ENCODE data around the gene TMEM263. TPM values are rescaled to one million over a fixed set of nuclear protein-coding genes. Genes with fewer than 3 reads are reported as not detected.
"Not testable (repeated sequence)": the region's sequence is repeated elsewhere in the genome, so short reads cannot be mapped to it uniquely, and the experiment has no call there.

Gene TMEM263
- total and polyA plus RNA-seq, 3 experiments from 2014 or later, result 22.7 to 25.3 (median 24.9) TPM

GRCh38 chr12:106994579-106995220 lies 39.0 kb downstream of the TMEM263 start:
- H3K4me1 Mint-ChIP-seq, result no peaks in the 10 kb centered on the region
- CTCF ChIA-PET, result interaction anchor here (0.8 kb wide), 1 partner anchor 12 kb away, joined by 3 read pairs; no protein-coding TSS in a partner anchor
- Histone ChIP-seq H3K36me3 (ENCODE audit: insufficient read depth, low read length) (peaks cover 10% of the 10 kb centered on the region), H3K4me1 (ENCODE audit: insufficient read depth, low read length) (no peaks in the 10 kb centered on the region), H3K27me3 (ENCODE audit: insufficient read depth, low read length, poor library complexity, severe bottlenecking) (no peaks in the 10 kb centered on the region), H3K27ac (ENCODE audit: low read depth, low read length) (no peak overlapping the region), H3K9me3 (ENCODE audit: low read length) (no peaks in the 10 kb centered on the region), H3K4me3 (ENCODE audit: low read length) (no peak overlapping the region)
- no peak for DNase-seq
- H3K4me3 Mint-ChIP-seq, result no peak overlapping the region
- peaks cover 0 to 3% (median 0%) of the 10 kb centered on the region in 5 donors for H3K9me3 Mint-ChIP-seq
- peaks cover 15 to 44% (median 16%) of the 10 kb centered on the region in 3 donors for H3K36me3 Mint-ChIP-seq
- POLR2A ChIA-PET, result interaction anchor here (0.7 to 1.0 kb wide), 2 partner anchors 8 to 18 kb away, joined by 3 read pairs; no protein-coding TSS in a partner anchor
- peak overlapping the region in 1 of 8 donors; percentile 10 for H3K27ac Mint-ChIP-seq
- no peaks in the 10 kb centered on the region for H3K27me3 Mint-ChIP-seq

GRCh38 chr12:106996102-106996501 lies 40.4 kb downstream of the TMEM263 start:
- H3K27me3 Mint-ChIP-seq; H3K27ac ChIP-seq (ENCODE audit: low read depth, low read length); POLR2A ChIA-PET; DNase-seq; H3K4me1 Mint-ChIP-seq; H3K9me3 Mint-ChIP-seq; H3K4me3 ChIP-seq (ENCODE audit: low read length); H3K4me3 Mint-ChIP-seq; CTCF ChIA-PET; H3K9me3 ChIP-seq (ENCODE audit: low read length); H3K4me1 ChIP-seq (ENCODE audit: insufficient read depth, low read length); H3K27me3 ChIP-seq (ENCODE audit: insufficient read depth, low read length, poor library complexity, severe bottlenecking): not testable (repeated sequence)
- peaks cover 15 to 58% (median 21%) of the 10 kb centered on the region in 3 donors for H3K36me3 Mint-ChIP-seq
- H3K27ac Mint-ChIP-seq, result peak overlapping the region in 1 of 8 donors; percentile 45
- H3K36me3 ChIP-seq (ENCODE audit: insufficient read depth, low read length), result peaks cover 10% of the 10 kb centered on the region

- POLR2A ChIA-PET, result interaction anchor here (1.0 kb wide), 1 partner anchor 96 kb away, joined by 3 read pairs; no protein-coding TSS in a partner anchor
- Histone ChIP-seq H3K9me3 (ENCODE audit: low read length) (no peaks in the 10 kb centered on the region), H3K27me3 (ENCODE audit: insufficient read depth, low read length, poor library complexity, severe bottlenecking) (no peaks in the 10 kb centered on the region), H3K4me1 (ENCODE audit: insufficient read depth, low read length) (no peaks in the 10 kb centered on the region), H3K36me3 (ENCODE audit: insufficient read depth, low read length) (peaks cover 10% of the 10 kb centered on the region), H3K27ac (ENCODE audit: low read depth, low read length) (no peak overlapping the region), H3K4me3 (ENCODE audit: low read length) (no peak overlapping the region)
- Mint-ChIP-seq H3K4me1 (no peaks in the 10 kb centered on the region), H3K9me3 (peaks cover 0 to 3% (median 0%) of the 10 kb centered on the region in 5 donors), H3K4me3 (no peak overlapping the region), H3K27ac (no peak overlapping the region), H3K36me3 (peaks cover 19 to 69% (median 25%) of the 10 kb centered on the region in 3 donors), H3K27me3 (no peaks in the 10 kb centered on the region)
- CTCF ChIA-PET, result interaction anchor here (1.4 kb wide), 1 partner anchor 17 kb away, joined by 4 read pairs; no protein-coding TSS in a partner anchor
- DNase-seq, result no peak
Observed at GRCh38 chr12:106997916-106998315, 42.2 kb downstream of the TMEM263 start.

- peaks cover 0 to 3% (median 0%) of the 10 kb centered on the region in 5 donors for H3K9me3 Mint-ChIP-seq
- H3K27ac ChIP-seq (ENCODE audit: low read depth, low read length), result no peak overlapping the region
- no peak overlapping the region for H3K4me3 Mint-ChIP-seq
- H3K4me1 ChIP-seq (ENCODE audit: insufficient read depth, low read length), result no peaks in the 10 kb centered on the region
- H3K27ac Mint-ChIP-seq, result no peak overlapping the region
- no peaks in the 10 kb centered on the region for H3K27me3 ChIP-seq (ENCODE audit: insufficient read depth, low read length, poor library complexity, severe bottlenecking)
- POLR2A ChIA-PET, result interaction anchor here (0.7 kb wide), 1 partner anchor 293 kb away, joined by 3 read pairs; no protein-coding TSS in a partner anchor
- no peaks in the 10 kb centered on the region for H3K9me3 ChIP-seq (ENCODE audit: low read length)
- H3K36me3 Mint-ChIP-seq, result peaks cover 19 to 68% (median 26%) of the 10 kb centered on the region in 3 donors
- CTCF ChIA-PET, result no interaction called here
- DNase-seq, result no peak
- H3K4me3 ChIP-seq (ENCODE audit: low read length), result no peak overlapping the region
- H3K36me3 ChIP-seq (ENCODE audit: insufficient read depth, low read length), result peaks cover 10% of the 10 kb centered on the region
- no peaks in the 10 kb centered on the region for H3K4me1 Mint-ChIP-seq
- no peaks in the 10 kb centered on the region for H3K27me3 Mint-ChIP-seq
Observed at GRCh38 chr12:106999446-106999845, 43.7 kb downstream of the TMEM263 start.

- H3K36me3 ChIP-seq (ENCODE audit: insufficient read depth, low read length); CTCF ChIA-PET; POLR2A ChIA-PET; H3K9me3 Mint-ChIP-seq; H3K4me1 Mint-ChIP-seq; H3K9me3 ChIP-seq (ENCODE audit: low read length); H3K4me3 ChIP-seq (ENCODE audit: low read length); H3K27me3 Mint-ChIP-seq; H3K4me3 Mint-ChIP-seq; DNase-seq; H3K27me3 ChIP-seq (ENCODE audit: insufficient read depth, low read length, poor library complexity, severe bottlenecking); H3K4me1 ChIP-seq (ENCODE audit: insufficient read depth, low read length); H3K27ac ChIP-seq (ENCODE audit: low read depth, low read length): not testable (repeated sequence)
- H3K27ac Mint-ChIP-seq, result peak overlapping the region in 1 of 8 donors; percentile 50
- H3K36me3 Mint-ChIP-seq, result peaks cover 5 to 44% (median 16%) of the 10 kb centered on the region in 3 donors
Observed at GRCh38 chr12:107002665-107003064, 47.0 kb downstream of the TMEM263 start.

- Histone ChIP-seq H3K27ac (ENCODE audit: low read depth, low read length) (no peak overlapping the region), H3K4me1 (ENCODE audit: insufficient read depth, low read length) (no peaks in the 10 kb centered on the region), H3K36me3 (ENCODE audit: insufficient read depth, low read length) (no peaks in the 10 kb centered on the region), H3K9me3 (ENCODE audit: low read length) (no peaks in the 10 kb centered on the region), H3K4me3 (ENCODE audit: low read length) (no peak overlapping the region), H3K27me3 (ENCODE audit: insufficient read depth, low read length, poor library complexity, severe bottlenecking) (no peaks in the 10 kb centered on the region)
- ChIA-PET CTCF (interaction anchor here (1.1 to 1.2 kb wide), 2 partner anchors 13 to 19 kb away, joined by 3 read pairs; no protein-coding TSS in a partner anchor), POLR2A (no interaction called here)
- Mint-ChIP-seq H3K27ac (no peak overlapping the region), H3K9me3 (no peaks in the 10 kb centered on the region), H3K27me3 (no peaks in the 10 kb centered on the region), H3K36me3 (peaks cover 0 to 19% (median 11%) of the 10 kb centered on the region in 3 donors), H3K4me1 (no peaks in the 10 kb centered on the region), H3K4me3 (no peak overlapping the region)
- no peak for DNase-seq
Observed at GRCh38 chr12:107007411-107007810, 51.7 kb downstream of the TMEM263 start.

GRCh38 chr12:107011519-107011918 lies 55.8 kb downstream of the TMEM263 start:
- POLR2A ChIA-PET, result no interaction called here
- CTCF ChIA-PET, result interaction anchor here (0.9 kb wide), 1 partner anchor 41 kb away, joined by 3 read pairs; no protein-coding TSS in a partner anchor
- Histone ChIP-seq H3K4me3 (ENCODE audit: low read length) (no peak overlapping the region), H3K27me3 (ENCODE audit: insufficient read depth, low read length, poor library complexity, severe bottlenecking) (no peaks in the 10 kb centered on the region), H3K4me1 (ENCODE audit: insufficient read depth, low read length) (no peaks in the 10 kb centered on the region), H3K36me3 (ENCODE audit: insufficient read depth, low read length) (no peaks in the 10 kb centered on the region), H3K27ac (ENCODE audit: low read depth, low read length) (no peak overlapping the region), H3K9me3 (ENCODE audit: low read length) (no peaks in the 10 kb centered on the region)
- H3K36me3 Mint-ChIP-seq, result peaks cover 2 to 19% (median 8%) of the 10 kb centered on the region in 3 donors
- no peak overlapping the region for H3K27ac Mint-ChIP-seq
- H3K9me3 Mint-ChIP-seq, result no peaks in the 10 kb centered on the region
- no peak for DNase-seq
- peaks cover 0 to 4% (median 2%) of the 10 kb centered on the region in 3 donors for H3K4me1 Mint-ChIP-seq
- H3K27me3 Mint-ChIP-seq, result no peaks in the 10 kb centered on the region
- no peak overlapping the region for H3K4me3 Mint-ChIP-seq

- ChIA-PET POLR2A (no interaction called here), CTCF (interaction anchor here (0.8 to 2.0 kb wide), 2 partner anchors 12 to 92 kb away, joined by 5 to 19 read pairs; no protein-coding TSS in a partner anchor)
- Histone ChIP-seq H3K27me3 (ENCODE audit: insufficient read depth, low read length, poor library complexity, severe bottlenecking) (no peaks in the 10 kb centered on the region), H3K36me3 (ENCODE audit: insufficient read depth, low read length) (no peaks in the 10 kb centered on the region), H3K9me3 (ENCODE audit: low read length) (no peaks in the 10 kb centered on the region), H3K4me1 (ENCODE audit: insufficient read depth, low read length) (no peaks in the 10 kb centered on the region), H3K27ac (ENCODE audit: low read depth, low read length) (no peak overlapping the region), H3K4me3 (ENCODE audit: low read length) (no peak overlapping the region)
- Mint-ChIP-seq H3K27me3 (no peaks in the 10 kb centered on the region), H3K4me3 (no peak overlapping the region), H3K4me1 (peaks cover 0 to 4% (median 2%) of the 10 kb centered on the region in 3 donors), H3K27ac (no peak overlapping the region), H3K9me3 (no peaks in the 10 kb centered on the region), H3K36me3 (peaks cover 6 to 28% (median 14%) of the 10 kb centered on the region in 3 donors)
- DNase-seq, result no peak
Observed at GRCh38 chr12:107012736-107013425, 57.2 kb downstream of the TMEM263 start.
